AG08396 (cell line): Measurements from ENCODE around the gene COBLL1.
A peak's percentile ranks its signal among the peaks of the same experiment; 100 is the strongest.
"Not testable (repeated sequence)": the region's sequence is repeated elsewhere in the genome, so short reads cannot be mapped to it uniquely, and the experiment has no call there.

Experiments used
- DNase-seq: peaks from one replicate; pipeline ENCODE4 v3.0.0; 2012; ENCODE audit warnings: low spot score, mixed read lengths

The COBLL1 gene, protein sequence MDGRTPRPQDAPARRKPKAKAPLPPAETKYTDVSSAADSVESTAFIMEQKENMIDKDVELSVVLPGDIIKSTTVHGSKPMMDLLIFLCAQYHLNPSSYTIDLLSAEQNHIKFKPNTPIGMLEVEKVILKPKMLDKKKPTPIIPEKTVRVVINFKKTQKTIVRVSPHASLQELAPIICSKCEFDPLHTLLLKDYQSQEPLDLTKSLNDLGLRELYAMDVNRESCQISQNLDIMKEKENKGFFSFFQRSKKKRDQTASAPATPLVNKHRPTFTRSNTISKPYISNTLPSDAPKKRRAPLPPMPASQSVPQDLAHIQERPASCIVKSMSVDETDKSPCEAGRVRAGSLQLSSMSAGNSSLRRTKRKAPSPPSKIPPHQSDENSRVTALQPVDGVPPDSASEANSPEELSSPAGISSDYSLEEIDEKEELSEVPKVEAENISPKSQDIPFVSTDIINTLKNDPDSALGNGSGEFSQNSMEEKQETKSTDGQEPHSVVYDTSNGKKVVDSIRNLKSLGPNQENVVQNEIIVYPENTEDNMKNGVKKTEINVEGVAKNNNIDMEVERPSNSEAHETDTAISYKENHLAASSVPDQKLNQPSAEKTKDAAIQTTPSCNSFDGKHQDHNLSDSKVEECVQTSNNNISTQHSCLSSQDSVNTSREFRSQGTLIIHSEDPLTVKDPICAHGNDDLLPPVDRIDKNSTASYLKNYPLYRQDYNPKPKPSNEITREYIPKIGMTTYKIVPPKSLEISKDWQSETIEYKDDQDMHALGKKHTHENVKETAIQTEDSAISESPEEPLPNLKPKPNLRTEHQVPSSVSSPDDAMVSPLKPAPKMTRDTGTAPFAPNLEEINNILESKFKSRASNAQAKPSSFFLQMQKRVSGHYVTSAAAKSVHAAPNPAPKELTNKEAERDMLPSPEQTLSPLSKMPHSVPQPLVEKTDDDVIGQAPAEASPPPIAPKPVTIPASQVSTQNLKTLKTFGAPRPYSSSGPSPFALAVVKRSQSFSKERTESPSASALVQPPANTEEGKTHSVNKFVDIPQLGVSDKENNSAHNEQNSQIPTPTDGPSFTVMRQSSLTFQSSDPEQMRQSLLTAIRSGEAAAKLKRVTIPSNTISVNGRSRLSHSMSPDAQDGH

DNA sequence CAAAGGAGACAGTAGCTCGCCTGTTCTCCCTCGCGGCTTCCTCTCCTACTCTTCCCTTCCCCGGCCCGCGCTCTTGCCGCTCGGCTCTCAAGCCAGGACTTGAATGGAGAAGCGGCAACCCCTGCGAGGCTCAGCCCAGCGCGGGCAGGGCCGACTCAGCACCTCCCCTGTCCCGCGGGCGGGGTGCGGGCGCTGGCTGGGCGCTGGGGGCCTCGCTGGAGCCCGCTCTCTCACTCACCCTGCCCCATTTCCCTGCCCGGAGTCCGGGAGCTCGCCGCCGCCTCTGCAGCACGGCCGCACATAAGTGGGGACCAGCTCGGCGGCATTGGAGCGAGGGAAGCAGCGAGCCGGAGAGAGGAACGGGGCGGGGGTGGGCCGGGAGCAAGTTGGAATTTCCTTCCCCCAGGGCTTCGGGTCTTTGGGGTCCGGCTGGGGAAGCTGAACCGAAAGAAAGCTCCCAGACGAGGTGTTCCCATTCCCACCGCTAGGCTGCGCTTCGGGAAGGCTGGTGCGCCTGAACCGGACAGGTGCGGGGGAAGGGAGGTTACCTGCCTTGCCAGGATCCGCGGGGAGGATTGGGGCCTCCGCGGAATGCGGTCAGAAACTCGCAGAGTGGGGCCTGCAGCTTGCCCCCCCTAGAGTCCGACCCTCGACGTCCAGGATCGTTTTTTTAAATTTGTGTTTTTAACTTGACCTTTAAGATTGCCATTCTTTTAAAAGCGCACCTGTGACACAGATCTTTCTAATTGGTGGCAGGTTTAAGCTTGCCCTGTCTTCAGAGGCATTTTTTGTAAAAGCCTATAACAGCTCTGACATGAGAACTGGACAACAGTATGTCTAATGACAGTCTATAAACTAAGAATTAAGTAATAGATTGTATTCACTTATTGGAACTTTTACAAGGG is at the start of gene COBLL1:
Gene COBLL1, minus strand, starts transcription at position 105 of the 905 bp plus-strand sequence. CDS start 627 bp downstream, outside the sequence.
- DNase-seq = peak; percentile 72

DNA sequence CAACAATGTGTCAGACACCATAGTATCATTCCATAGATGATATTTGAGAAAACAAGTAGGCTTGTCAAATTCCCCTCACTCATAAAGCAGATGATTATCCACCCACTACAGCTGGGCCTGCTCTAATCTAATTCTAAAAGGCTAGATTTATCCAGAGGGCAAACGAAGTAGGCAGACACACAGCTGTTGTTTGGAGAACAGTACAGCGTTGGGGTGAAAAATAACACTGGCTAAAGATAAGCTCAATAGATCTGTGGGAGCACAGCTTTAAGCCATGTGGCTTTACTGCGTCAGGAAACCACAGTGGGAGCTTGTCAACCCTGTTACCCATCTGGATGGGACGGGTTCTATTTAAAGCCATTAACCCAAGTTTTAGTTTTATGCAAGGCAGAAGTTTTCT is 48.9 kb upstream of the COBLL1 start:
- no peak for DNase-seq

DNA sequence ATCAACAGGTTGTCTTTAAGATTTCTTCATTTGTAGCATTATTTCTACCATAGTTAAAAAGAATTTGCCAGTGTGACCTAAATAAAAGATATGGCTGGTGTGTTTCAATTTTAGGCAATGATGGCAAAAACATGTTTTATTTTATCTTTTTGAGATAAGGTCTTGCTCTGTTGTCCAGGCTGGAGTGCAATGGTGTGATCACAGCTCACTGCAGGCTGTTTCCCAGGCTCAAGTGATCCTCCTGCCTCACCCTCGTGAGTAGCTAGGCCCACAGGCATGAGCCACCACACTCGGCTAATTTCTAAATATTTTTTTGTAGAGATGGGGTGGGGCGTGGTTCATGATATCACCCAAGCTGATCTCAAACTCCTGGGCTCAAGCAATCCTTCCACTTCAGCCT is 47.0 kb upstream of the COBLL1 start:
- DNase-seq = no peak

DNA sequence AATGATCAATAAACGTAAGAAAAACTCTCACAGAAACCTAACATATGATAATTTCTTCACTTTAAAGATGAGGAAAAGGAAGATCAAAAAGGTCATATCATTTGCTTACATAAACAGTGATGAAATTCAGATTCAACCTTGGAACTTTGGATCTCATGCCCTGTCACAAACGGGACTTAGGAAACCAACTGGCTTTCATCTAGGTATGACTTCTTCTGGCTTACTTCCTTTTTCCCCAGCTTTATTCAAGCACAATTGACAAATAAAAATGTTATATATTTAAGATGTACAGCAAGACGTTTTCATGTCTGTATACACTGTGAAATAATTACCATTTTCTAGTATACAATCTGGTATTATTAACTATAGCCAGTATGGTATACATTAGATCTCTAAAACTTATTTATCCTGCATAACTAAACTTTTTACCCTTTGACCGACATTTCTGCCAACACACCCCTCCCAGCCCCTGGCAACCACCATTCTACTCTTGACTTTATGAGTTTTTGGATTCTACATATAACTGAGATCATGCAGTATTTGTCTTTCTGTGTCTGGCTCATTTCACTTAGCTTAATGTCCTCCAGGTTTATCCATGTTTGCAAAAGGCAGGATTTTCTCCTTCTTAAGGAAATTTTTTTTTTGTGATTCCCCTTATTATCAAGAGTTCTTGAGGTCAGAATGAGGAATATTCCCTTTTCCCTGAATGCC is 46.0 kb upstream of the COBLL1 start:
- DNase-seq = no peak

DNA sequence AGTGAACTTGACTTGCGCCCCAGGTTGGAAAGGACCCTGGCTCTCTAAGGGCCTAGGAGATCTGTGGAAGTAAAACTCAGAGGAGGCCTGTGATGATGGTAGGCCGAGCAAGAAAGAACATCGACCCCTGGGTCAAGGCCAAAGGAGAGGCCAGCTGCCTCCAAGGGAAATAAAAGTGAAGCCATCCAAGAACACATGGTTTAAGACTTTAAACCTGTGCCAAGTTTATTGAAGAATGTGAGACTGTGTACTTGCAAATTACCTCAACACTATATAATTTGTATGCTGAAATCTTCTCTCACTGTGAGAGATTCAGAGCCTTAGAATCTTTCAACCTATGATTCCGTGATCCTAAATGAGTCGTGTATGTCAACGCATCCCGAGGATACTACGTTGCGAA is 40.7 kb upstream of the COBLL1 start:
- DNase-seq = no peak

DNA sequence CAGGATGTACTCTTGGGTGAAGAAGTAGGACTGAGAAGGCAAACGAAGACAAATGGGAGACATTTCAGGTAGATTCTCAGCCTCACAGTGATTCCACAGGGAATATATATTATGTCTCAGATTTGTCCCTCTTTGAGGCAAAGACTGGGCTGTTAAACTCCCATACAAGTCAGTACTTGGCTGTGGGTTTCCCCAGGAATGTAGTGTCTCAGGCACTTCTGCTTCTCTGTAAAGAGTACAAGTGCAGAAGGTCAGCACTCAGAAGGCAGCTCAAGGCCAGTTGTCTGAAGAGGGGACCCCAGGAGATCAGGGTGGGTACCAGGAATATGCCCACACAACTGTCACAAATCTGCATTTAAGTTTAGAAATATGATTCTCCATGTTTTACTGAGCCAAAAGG is 39.9 kb upstream of the COBLL1 start:
- no peak for DNase-seq

DNA sequence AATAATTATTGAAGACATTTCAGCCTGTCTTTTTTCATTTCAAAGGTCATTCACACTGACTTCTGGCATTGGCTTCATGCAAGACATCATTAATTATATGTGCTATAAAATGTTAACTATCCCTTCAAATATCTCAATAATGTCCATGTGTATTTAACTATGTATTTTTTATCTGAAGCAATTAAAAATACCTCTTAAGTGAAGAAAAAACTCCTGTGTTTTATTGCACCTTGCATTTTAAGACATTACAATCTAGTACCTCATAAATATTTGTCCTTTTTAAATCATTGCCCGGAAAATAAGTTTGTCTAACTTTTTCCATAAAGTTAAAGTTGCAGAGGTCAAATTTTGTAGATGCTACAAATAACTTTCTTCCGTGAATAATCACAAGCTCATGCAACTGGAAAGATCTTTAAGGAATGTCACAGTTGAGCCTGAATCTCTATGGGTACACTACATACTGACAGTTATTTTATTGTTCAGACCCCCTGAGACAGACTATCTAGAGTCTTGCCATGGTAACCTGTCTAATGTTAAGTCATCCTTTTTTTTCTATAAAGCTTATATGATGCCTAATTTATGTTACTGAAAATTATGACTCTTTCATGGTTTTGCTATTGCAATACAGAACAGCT is 38.4 kb upstream of the COBLL1 start:
- no peak for DNase-seq

DNA sequence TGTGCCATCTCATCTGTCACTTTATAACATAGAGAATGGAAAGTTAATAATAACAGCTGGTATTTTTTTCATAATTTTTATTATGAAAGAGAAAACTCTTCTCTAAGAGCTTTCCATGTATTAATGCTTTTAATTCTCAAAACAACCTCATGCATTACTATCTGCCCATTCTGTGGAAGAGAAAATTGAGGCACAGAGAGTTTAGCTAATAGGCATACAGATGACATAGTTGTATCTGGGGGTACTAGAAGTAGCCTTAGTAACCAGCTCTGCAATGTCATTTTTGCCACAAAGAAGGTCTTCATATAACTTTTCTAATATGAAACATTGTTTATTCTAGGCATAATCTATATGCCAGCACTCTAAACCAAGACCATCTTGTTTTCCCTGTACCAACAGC is 36.3 kb upstream of the COBLL1 start:
- no peak for DNase-seq

DNA sequence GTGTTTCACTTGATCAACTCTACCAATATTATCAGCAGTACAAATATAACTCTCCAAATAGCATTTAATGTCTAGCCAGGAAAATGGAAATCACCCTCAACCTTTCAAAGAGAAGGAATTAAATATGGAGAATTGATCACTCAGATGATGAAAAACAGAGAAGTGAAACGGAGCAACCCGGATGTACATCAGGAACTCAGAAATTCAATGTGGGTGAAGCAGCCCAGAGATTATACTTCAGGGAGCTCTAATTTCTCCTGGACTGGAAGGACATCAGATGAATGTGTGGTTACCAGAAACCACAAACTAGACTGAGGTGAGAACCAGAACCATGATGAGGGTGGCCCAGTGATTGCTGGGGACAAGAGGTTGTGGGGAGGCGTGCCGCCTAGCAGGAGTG is 35.5 kb upstream of the COBLL1 start:
- no peak for DNase-seq

DNA sequence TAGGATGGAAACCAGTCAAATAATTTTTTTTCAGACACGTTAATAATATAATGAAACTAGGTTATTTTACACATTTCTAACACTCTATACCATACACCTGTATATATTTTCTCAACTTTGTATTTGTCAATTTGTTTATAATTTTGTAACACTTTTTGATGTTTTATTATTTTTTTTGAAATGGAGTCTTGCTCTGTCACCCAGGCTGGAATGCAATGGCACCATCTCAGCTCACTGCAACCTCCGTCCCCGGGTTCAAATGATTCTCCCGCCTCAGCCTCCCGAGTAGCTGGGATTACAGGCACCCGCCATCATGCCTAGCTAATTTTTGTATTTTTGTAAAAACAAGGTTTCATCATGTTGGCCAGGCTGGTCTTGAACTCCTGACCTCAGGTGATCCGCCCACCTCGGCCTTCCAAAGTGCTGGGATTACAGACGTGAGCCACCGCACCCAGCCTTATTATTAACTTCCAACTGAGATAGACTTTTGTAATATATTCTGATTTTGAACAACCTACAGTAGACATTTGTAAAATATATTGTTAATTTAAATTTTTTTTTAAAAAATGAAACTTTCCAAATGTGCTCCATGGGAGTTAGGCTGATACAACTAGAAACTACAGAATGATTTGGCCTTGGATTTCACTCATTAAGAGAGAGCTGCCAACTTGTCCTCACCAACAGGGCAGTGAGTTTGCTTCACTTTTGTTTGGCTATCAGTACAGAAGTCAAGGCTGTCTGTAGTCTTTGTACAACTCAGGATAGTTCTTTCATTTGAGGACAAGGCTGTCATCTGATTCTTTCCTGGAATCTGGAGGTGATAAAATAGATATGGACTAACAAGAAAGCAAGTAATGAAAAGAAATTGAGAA is 33.9 kb upstream of the COBLL1 start:
- DNase-seq = no peak

DNA sequence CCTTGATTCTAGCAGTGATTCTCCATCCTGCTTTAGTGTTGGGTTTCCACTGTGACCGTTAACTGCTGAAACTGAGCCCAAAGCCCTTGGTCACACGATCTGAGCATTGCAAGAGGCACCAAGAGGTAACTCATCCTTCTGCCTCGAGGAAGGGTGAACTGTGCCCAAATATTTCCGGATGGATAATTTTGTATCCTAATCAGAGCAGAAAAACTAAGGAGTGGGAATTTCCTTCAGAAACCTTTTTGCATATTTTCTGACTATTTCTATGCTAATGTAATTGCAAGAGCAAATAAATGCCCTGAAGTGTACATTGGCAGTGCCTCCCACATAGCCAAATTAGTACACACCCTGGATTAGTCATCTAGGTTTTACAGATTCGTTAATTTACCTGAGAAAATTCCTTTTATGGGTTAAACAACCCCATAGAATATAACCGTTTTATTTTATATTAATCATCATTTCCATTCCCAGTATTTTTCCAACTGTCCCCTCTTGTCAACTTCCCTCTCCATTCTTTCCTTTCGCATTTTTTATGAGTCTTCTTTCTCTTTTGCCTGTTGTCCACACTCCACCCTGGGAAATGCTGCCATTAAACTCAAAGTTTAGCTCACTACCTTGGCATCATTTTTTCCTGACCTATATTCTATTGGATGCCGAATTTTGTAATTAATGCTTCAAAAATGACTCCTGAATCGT is 31.7 kb upstream of the COBLL1 start:
- DNase-seq = no peak

DNA sequence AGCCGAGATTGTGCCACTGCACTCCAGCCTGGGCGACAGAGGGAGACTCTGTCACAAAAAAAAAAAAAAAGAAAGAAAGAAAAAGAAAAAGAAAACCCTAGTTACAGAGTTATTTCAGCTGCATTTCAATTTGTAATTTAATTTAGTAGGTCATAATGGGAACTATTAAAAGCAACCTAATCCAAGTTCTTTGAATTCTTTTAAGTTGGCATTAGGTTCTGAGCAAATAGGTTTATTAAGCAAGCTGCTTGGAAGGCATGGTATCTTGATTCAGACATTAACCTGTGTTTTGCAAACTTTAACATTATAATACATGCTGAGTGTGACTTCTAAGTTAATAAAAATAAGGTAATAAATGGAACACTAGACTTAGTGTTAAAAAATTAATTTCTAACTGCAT is 29.8 kb upstream of the COBLL1 start:
- no peak for DNase-seq

DNA sequence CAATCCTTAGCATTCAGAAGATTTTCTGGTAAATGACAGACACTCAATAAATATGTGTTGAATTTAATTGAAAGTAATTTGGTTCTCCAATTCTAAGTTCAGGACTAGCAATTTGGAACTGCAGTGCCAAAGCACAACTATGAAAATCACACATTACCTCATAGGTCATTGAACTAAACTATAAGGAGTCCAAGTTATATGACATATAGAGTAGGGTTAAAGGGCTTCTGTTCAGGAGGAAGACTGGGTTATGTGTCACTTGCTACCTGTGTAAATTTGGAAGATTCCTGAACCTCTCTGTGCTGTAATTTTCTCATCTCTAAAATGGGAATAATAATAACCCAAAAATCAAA is 27.8 kb upstream of the COBLL1 start:
- no peak for DNase-seq

DNA sequence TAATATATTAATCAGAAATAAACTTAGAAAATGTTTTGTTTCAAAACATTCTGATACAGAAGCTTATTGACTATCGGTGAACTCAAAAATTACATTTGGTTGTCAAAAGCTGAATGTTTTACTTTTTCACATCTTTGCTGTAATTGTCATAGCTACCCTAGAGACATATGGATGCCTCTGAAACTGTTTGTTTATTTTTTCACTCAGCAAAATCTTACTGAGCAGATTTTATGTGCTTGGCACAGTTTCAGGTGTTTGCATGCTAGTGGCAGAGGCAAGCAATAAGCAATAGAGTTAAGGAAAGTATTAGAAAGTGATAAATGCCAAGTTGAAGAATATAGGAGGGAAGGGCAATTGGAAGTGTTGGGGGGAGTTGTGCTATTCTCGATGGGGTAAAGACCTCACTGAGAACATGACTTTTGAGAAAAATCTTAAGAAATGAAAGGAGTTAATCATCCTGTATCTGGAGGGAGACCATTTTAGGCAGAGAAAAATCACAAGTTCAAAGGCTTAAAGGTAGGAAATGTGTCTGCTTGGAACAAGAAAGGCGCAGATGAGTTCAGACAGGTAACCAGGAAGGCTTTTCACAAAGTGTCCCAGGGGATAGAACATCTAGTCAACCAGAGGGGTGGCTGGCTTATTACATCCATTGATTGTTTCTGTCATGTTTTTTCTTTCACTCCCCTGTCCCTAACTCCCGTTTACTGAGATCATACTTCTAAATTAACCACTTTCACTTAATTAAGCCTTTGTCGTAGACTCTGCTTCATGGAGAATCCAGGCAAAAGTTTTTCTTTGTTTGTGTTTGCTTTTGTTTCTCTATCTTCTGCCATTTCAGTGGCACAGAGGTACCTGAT is 27.2 kb upstream of the COBLL1 start:
- DNase-seq = no peak

DNA sequence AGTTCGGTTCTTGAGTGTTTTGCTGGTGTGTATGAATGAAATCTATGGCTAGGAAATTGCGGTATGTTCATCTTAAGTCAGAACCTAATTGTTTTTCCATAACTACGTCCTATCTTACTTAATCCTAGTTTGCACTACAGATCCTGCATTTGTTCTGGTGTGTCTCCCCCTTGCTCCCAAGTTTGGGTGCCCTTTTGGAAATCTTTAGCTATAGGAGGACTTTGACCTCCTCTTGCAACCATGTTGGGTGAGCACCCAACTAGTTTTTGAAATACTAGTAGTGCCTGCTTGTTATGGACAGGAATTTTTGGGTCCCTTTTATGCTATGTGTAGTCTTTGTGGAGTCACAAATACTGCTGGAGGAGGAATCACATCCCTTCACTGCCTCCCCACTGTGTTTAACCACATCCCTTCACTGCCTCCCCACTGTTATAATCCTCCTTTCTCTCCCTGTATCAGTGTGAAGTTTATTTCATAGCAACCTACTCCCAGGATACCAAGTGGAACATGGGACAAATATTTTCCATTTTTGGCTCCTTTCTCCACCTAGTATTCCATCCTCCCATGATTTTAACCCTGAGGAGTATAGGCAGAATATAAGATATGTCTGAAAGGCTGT is 26.3 kb upstream of the COBLL1 start:
- no peak for DNase-seq

DNA sequence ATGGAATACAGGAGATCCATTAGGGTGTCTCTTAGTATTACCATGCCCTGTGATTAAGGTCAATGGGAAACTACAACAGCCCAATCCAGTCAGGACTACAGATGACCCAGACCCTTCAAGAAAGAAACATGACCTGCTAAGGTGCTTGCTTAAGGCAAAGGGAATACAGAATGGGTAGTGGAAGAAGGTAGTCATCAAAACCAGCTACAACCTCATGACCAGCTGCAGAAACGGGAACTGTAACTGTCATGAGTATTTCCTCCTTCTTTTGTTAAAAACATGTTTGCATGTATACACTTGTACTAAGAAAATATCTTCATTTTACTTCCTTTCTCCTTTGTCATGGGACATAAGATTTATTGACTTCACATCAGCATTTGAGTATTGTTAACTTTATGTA is 24.8 kb upstream of the COBLL1 start:
- DNase-seq = not testable (repeated sequence)

DNA sequence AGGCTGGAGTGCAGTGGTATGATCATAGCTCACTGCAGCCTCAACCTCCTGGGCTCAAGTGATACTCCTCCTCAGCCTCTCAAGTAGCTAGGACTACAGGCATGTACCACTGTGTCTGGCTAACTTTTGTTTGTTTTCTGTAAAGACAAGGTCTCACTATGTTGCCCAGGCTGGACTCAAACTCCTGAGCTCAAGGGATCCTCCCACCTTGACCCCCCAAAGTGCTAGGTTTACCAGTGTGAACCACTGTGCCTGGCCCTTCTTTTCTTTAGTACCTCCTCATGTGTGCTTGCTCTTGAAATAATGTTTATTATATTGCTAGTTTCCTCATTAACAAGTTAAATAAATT is 19.0 kb upstream of the COBLL1 start:
- DNase-seq = no peak
